H9 (cell line): ENCODE results near the gene DCTN3. TPM values are rescaled to one million over a fixed set of nuclear protein-coding genes. Genes with fewer than 3 reads are reported as not detected.

Experiments used
- DNase-seq: peaks from one replicate; pipeline ENCODE4 v3.0.0-alpha.2; 2017
- H2AFZ ChIP-seq: one replicate; pipeline ENCODE4 v1.6.1; 2013; ENCODE audit warnings: mild to moderate bottlenecking, low read length, control low read depth, moderate library complexity
- H2AK5ac ChIP-seq: 2 replicates; pipeline ENCODE4 v1.6.1; 2013; ENCODE audit warnings: low read length, control low read depth, mixed read lengths; ENCODE audit not compliant: insufficient read length
- H2BK120ac ChIP-seq: one replicate; pipeline ENCODE4 v1.6.1; 2013; ENCODE audit warnings: low read depth, mild to moderate bottlenecking, low read length, control low read depth, inconsistent platforms; ENCODE audit not compliant: poor library complexity, severe bottlenecking
- H2BK12ac ChIP-seq: 2 replicates; pipeline ENCODE4 v1.6.1; 2013; ENCODE audit warnings: low read length, control low read depth, mixed read lengths, low read depth; ENCODE audit not compliant: insufficient read length
- H2BK15ac ChIP-seq: 2 replicates; pipeline ENCODE4 v1.6.1; 2013; ENCODE audit warnings: low read depth, low read length, control low read depth
- H2BK20ac ChIP-seq: one replicate; pipeline ENCODE4 v1.6.1; 2013; ENCODE audit warnings: low read depth, mild to moderate bottlenecking, low read length, control low read depth, inconsistent platforms; ENCODE audit not compliant: poor library complexity, severe bottlenecking
- H2BK5ac ChIP-seq: 2 replicates; pipeline ENCODE4 v1.6.1; 2013; ENCODE audit warnings: low read length, control low read depth, mixed read lengths; ENCODE audit not compliant: insufficient read length
- H3K14ac ChIP-seq: 2 replicates; pipeline ENCODE4 v1.6.1; 2013; ENCODE audit warnings: low read length, control low read depth; ENCODE audit not compliant: insufficient read depth
- H3K18ac ChIP-seq: 2 replicates; pipeline ENCODE4 v1.6.1; 2013; ENCODE audit warnings: low read depth, mild to moderate bottlenecking, mixed read lengths, low read length, control low read depth; ENCODE audit not compliant: insufficient read length
- H3K23ac ChIP-seq: 2 replicates; pipeline ENCODE4 v1.6.1; 2013; ENCODE audit warnings: low read length, control low read depth, mixed read lengths, low read depth; ENCODE audit not compliant: insufficient read length
- H3K23me2 ChIP-seq: 2 replicates; pipeline ENCODE4 v1.6.1; 2013; ENCODE audit warnings: low read depth, mild to moderate bottlenecking, mixed read lengths, low read length, control low read depth; ENCODE audit not compliant: insufficient read length, poor library complexity, severe bottlenecking
- H3K27ac ChIP-seq: 2 replicates; pipeline ENCODE4 v1.5.1; 2013; ENCODE audit warnings: low read length, control low read depth, mixed read lengths, low read depth; ENCODE audit not compliant: insufficient read length
- H3K27me3 ChIP-seq: 2 replicates; pipeline ENCODE4 v1.6.1; 2013; ENCODE audit warnings: low read length, control low read depth, inconsistent platforms; ENCODE audit not compliant: insufficient read depth
- H3K4ac ChIP-seq: 2 replicates; pipeline ENCODE4 v1.6.1; 2013; ENCODE audit warnings: low read depth, mild to moderate bottlenecking, control low read depth, inconsistent platforms, low read length, moderate library complexity
- H3K4me1 ChIP-seq: 2 replicates; pipeline ENCODE4 v1.6.1; 2013; ENCODE audit warnings: low read length, control low read depth, inconsistent platforms; ENCODE audit not compliant: insufficient read depth
- H3K4me2 ChIP-seq: 2 replicates; pipeline ENCODE4 v1.6.1; 2013; ENCODE audit warnings: low read length, control low read depth, mixed read lengths; ENCODE audit not compliant: insufficient read length, insufficient read depth
- H3K56ac ChIP-seq: 2 replicates; pipeline ENCODE4 v1.6.1; 2013; ENCODE audit warnings: low read depth, mild to moderate bottlenecking, mixed read lengths, low read length, control low read depth; ENCODE audit not compliant: insufficient read length
- H3K79me1 ChIP-seq: 2 replicates; pipeline ENCODE4 v1.6.1; 2013; ENCODE audit warnings: low read depth, mild to moderate bottlenecking, moderate library complexity, low read length, control low read depth, inconsistent platforms; ENCODE audit not compliant: insufficient read depth, poor library complexity, severe bottlenecking
- H3K79me2 ChIP-seq: 2 replicates; pipeline ENCODE4 v1.6.1; 2013; ENCODE audit warnings: low read length, control low read depth, inconsistent platforms; ENCODE audit not compliant: insufficient read depth
- H3K9ac ChIP-seq: 2 replicates; pipeline ENCODE4 v1.6.1; 2013; ENCODE audit warnings: low read length, control low read depth, mixed read lengths; ENCODE audit not compliant: insufficient read length; ENCODE audit errors: extremely low read depth
- H3K9me3 ChIP-seq: one replicate; pipeline ENCODE4 v1.6.1; 2013; ENCODE audit warnings: low read depth, low read length, inconsistent platforms; ENCODE audit not compliant: control insufficient read depth
- H3T11ph ChIP-seq: one replicate; pipeline ENCODE4 v1.6.1; 2013; ENCODE audit warnings: mild to moderate bottlenecking, low read length, control low read depth, inconsistent platforms
- H4K20me1 ChIP-seq: one replicate; pipeline ENCODE4 v1.6.1; 2013; ENCODE audit not compliant: control insufficient read depth, insufficient read length, insufficient read depth
- H4K5ac ChIP-seq: 2 replicates; pipeline ENCODE4 v1.6.1; 2013; ENCODE audit warnings: low read depth, mild to moderate bottlenecking, mixed read lengths, low read length, control low read depth; ENCODE audit not compliant: insufficient read length
- H4K8ac ChIP-seq: replicated peaks from 2 replicates; pipeline ENCODE4 v1.6.1; 2013; ENCODE audit warnings: low read length, control low read depth, mixed read lengths, low read depth; ENCODE audit not compliant: insufficient read length
- H4K91ac ChIP-seq: 2 replicates; pipeline ENCODE4 v1.6.1; 2013; ENCODE audit warnings: low read depth, mild to moderate bottlenecking, moderate library complexity, mixed read lengths, low read length, control low read depth; ENCODE audit not compliant: insufficient read length
- H3K27ac Mint-ChIP-seq, 3 experiments: 2 replicates in 2 of 3; 3 replicates in 1 of 3; pipeline ENCODE4 v1.8.0; 2020 to 2021; ENCODE audit warnings: mixed read lengths in 3 of 3, mild to moderate bottlenecking in 1 of 3, moderate library complexity in 1 of 3
- H3K27me3 Mint-ChIP-seq: 2 replicates; pipeline ENCODE4 v1.8.0; 2021; ENCODE audit warnings: low read depth, mild to moderate bottlenecking, moderate library complexity, mixed read lengths
- H3K36me3 Mint-ChIP-seq, 3 experiments: 2 replicates in 2 of 3; 3 replicates in 1 of 3; pipeline ENCODE4 v1.8.0; 2020 to 2021; ENCODE audit warnings: low read depth in 3 of 3, mixed read lengths in 3 of 3; ENCODE audit not compliant: insufficient read depth in 1 of 3
- H3K4me1 Mint-ChIP-seq, 2 experiments: 2 replicates each; pipeline ENCODE4 v1.8.0; 2020; ENCODE audit warnings: mixed read lengths in 2 of 2
- H3K4me3 Mint-ChIP-seq, 2 experiments: 2 replicates in 1 of 2; 3 replicates in 1 of 2; pipeline ENCODE4 v1.8.0; 2020 to 2021; ENCODE audit warnings: mild to moderate bottlenecking in 2 of 2, mixed read lengths in 2 of 2, moderate library complexity in 1 of 2
- H3K9me3 Mint-ChIP-seq, 2 experiments: 2 replicates in 1 of 2; 3 replicates in 1 of 2; pipeline ENCODE4 v1.8.0; 2020; ENCODE audit warnings: mild to moderate bottlenecking in 2 of 2, mixed read lengths in 2 of 2, moderate library complexity in 1 of 2
- WGBS: extraction: QIAGEN DNeasy Blood & Tissue Kit; methylation state at CpG from one replicate; pipeline ENCODE4 v1.1.7; 2013; ENCODE audit warnings: missing lambda C conversion rate, low lambda C conversion rate, mixed read lengths; ENCODE audit not compliant: insufficient read length; ENCODE audit errors: extremely low coverage; 5-methylcytosine and 5-hydroxymethylcytosine counted together
- total RNA-seq: library from RNA; stranded (reverse); gene quantifications from 2 replicates; pipeline ENCODE4 v1.2.1, GENCODE V29; 2021
- TF ChIP-seq, protein P1 (sequence below): fragments of 200-600 bp; sonication (generic); conservative IDR thresholded peaks from 3 replicates; pipeline ENCODE4 v1.8.0; 2021; ENCODE audit warnings: antibody characterized with exemption, mild to moderate bottlenecking

Gene DCTN3
- total RNA-seq, 1 experiment from 2014 or later, result 40.0 TPM

DNA sequence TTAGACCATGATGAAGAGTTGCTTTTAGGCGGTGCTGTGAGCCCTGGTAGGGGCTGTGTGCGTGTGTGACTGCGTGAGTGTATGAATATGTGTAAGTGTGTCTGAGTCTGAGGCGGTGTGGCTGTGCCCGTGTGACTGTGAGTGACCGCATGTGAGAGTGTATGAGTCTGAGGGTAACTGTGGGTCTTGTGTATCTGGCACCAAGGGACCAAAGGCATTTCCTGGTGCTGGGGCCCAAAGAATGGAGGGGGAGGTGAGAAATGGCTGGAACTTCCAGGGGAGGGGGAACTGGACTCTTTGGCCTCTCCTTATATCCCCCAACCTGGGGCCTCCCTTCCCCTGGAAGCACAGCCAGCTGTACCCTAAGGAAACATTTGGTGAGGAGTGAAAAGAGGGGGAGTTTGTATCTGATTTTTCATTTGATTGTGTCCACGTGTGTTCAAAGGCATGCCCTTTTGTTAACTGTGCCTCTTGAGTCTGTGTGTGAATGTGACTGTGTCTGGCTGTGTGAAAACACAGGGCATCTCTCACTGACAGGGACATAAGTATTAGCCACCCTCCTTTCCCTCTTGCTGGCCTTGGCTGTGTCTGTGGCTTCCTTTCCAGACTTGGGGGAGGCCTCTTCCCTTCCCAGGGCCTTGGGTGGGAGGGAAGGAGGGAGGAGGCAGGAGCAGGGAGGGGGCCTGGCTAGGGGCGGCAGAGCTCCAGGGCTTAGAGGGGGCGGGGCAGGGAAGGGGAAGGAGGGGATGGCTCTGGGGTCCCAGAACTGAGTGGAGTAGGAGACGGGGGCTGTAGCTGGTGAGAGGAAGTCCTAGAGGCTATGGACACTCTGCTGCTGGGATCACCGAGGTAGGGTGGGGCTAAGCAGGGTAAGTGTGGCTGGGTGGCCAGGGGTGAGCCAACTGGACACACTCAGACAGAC is 33.1 kb upstream of the DCTN3 start:
- Histone ChIP-seq H3K79me1 (no peaks in the 10 kb centered on the region), H2AFZ (no peak overlapping the region), H3K56ac (no peak overlapping the region), H3K4ac (no peak overlapping the region), H3K4me2 (no peak overlapping the region), H4K91ac (no peak overlapping the region), H4K8ac (no peak overlapping the region), H2BK20ac (no peak overlapping the region), H2BK12ac (no peak overlapping the region), H3K9ac (no peak overlapping the region), H2BK15ac (no peak overlapping the region), H2BK120ac (no peak overlapping the region), H3K27ac (no peak overlapping the region), H3T11ph (no peak overlapping the region), H4K5ac (no peak overlapping the region), H2BK5ac (no peak overlapping the region), H3K27me3 (no peaks in the 10 kb centered on the region), H4K20me1 (peaks cover 3% of the 10 kb centered on the region), H3K18ac (no peak overlapping the region), H3K9me3 (no peaks in the 10 kb centered on the region), H2AK5ac (no peak overlapping the region), H3K23me2 (peaks cover 7% of the 10 kb centered on the region), H3K4me1 (peaks cover 5% of the 10 kb centered on the region; the same call in 1 of the 2 replicates), H3K23ac (no peak overlapping the region), H3K79me2 (no peaks in the 10 kb centered on the region), H3K14ac (no peak overlapping the region)
- no CpG with 5 or more reads among the region's 11 CpGs for WGBS
- H3K27me3 Mint-ChIP-seq, result peaks cover 5% of the 10 kb centered on the region
- H3K27ac Mint-ChIP-seq, result peak overlapping the region in 2 of 3 experiments; percentile 46 to 72; a peak in 5 of 7 replicates
- no peaks in the 10 kb centered on the region for H3K9me3 Mint-ChIP-seq
- TF ChIP-seq, protein P1, sequence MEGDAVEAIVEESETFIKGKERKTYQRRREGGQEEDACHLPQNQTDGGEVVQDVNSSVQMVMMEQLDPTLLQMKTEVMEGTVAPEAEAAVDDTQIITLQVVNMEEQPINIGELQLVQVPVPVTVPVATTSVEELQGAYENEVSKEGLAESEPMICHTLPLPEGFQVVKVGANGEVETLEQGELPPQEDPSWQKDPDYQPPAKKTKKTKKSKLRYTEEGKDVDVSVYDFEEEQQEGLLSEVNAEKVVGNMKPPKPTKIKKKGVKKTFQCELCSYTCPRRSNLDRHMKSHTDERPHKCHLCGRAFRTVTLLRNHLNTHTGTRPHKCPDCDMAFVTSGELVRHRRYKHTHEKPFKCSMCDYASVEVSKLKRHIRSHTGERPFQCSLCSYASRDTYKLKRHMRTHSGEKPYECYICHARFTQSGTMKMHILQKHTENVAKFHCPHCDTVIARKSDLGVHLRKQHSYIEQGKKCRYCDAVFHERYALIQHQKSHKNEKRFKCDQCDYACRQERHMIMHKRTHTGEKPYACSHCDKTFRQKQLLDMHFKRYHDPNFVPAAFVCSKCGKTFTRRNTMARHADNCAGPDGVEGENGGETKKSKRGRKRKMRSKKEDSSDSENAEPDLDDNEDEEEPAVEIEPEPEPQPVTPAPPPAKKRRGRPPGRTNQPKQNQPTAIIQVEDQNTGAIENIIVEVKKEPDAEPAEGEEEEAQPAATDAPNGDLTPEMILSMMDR, result no peak
- peaks cover 30 to 42% of the 10 kb centered on the region in 2 experiments for H3K4me1 Mint-ChIP-seq
- peak overlapping the region in 1 of 2 experiments; percentile 71; a peak in 3 of 5 replicates for H3K4me3 Mint-ChIP-seq
- peaks cover 8 to 17% (median 15%) of the 10 kb centered on the region in 3 experiments; a peak in 5 of 7 replicates for H3K36me3 Mint-ChIP-seq
- no peak for DNase-seq
